SK-N-SH (cell line): ENCODE results near the gene HOXC5. TPM values are rescaled to one million over a fixed set of nuclear protein-coding genes. Genes with fewer than 3 reads are reported as not detected.
A peak's percentile ranks its signal among the peaks of the same experiment; 100 is the strongest.

ENCODE experiments used
- CTCF ChIA-PET: fragments of 300-600, 350-600 bp; formaldehyde crosslinking; extraction: SDS; loops from one replicate; lab custom pipeline; 2021; lab: Yijun Ruan, JAX
- POLR2A ChIA-PET: fragments of 350-600 bp; sonication (Branson Sonifier 250); formaldehyde crosslinking; extraction: SDS; loops from one replicate; lab custom pipeline; 2020; ENCODE audit warnings: antibody characterized with exemption, inconsistent platforms; lab: Yijun Ruan, JAX
- DNase-seq: peaks from one replicate; pipeline ENCODE4 v3.0.0; 2012
- H2AFZ ChIP-seq: fragments of 200-600 bp; sonication (generic); 2 replicates; pipeline ENCODE4 v1.8.1; 2016; ENCODE audit warnings: antibody characterized with exemption, mild to moderate bottlenecking, low read depth
- H3F3A ChIP-seq: fragments of 200-600 bp; sonication (generic); replicated peaks from 2 replicates; pipeline ENCODE3; 2016; ENCODE audit warnings: antibody characterized with exemption, mild to moderate bottlenecking; ENCODE audit not compliant: insufficient read depth
- H3K27ac ChIP-seq, 2 experiments: fragments of 200-500 bp in 1 of 2; fragments of 200-600 bp in 1 of 2; sonication (Bioruptor generic) in 1 of 2; sonication (generic), shearing (Covaris generic) in 1 of 2; 2 replicates each; pipeline versions ENCODE4 v1.5.1 to v1.6.1; 2014 to 2016; ENCODE audit warnings: low read depth in 2 of 2, inconsistent platforms in 1 of 2, low read length in 1 of 2, mild to moderate bottlenecking in 1 of 2, mixed read lengths in 1 of 2
- H3K27me3 ChIP-seq: fragments of 200-600 bp; sonication (generic), shearing (Covaris generic); 2 replicates; pipeline ENCODE4 v1.6.1; 2016; ENCODE audit warnings: mixed run types; ENCODE audit not compliant: insufficient read depth
- H3K36me3 ChIP-seq, 2 experiments: fragments of 200-500 bp in 1 of 2; fragments of 200-600 bp in 1 of 2; sonication (Bioruptor generic) in 1 of 2; sonication (generic) in 1 of 2; replicated peaks in 1 of 2; 2 replicates each; pipeline versions ENCODE3 to v1.5.1; 2014 to 2016; ENCODE audit warnings: low read length in 1 of 2, mild to moderate bottlenecking in 1 of 2; ENCODE audit not compliant: insufficient read depth in 2 of 2, control insufficient read depth in 1 of 2
- H3K4me1 ChIP-seq, 2 experiments: fragments of 200-500 bp in 1 of 2; fragments of 200-600 bp in 1 of 2; sonication (Bioruptor generic) in 1 of 2; sonication (generic), shearing (Covaris generic) in 1 of 2; 2 replicates each; pipeline versions ENCODE4 v1.5.1 to v1.6.1; 2014 to 2016; ENCODE audit warnings: low read depth in 1 of 2, low read length in 1 of 2, mixed run types in 1 of 2; ENCODE audit not compliant: insufficient read depth in 2 of 2, control insufficient read depth in 1 of 2
- H3K4me2 ChIP-seq: fragments of 200-600 bp; sonication (generic), shearing (Covaris generic); 2 replicates; pipeline ENCODE4 v1.6.1; 2017; ENCODE audit warnings: mixed run types
- H3K4me3 ChIP-seq, 2 experiments: fragments of 200-500 bp in 1 of 2; fragments of 200-600 bp in 1 of 2; sonication (Bioruptor generic) in 1 of 2; sonication (generic), shearing (Covaris generic) in 1 of 2; 2 replicates each; pipeline versions ENCODE4 v1.5.1 to v1.8.1; 2014 to 2016; ENCODE audit warnings: low read depth in 2 of 2, inconsistent platforms in 1 of 2, low read length in 1 of 2, mild to moderate bottlenecking in 1 of 2, mixed read lengths in 1 of 2, moderate library complexity in 1 of 2
- H3K79me2 ChIP-seq: fragments of 200-600 bp; sonication (generic); 2 replicates; pipeline ENCODE4 v1.8.1; 2017; ENCODE audit warnings: mild to moderate bottlenecking; ENCODE audit not compliant: insufficient read depth
- H3K9ac ChIP-seq: fragments of 200-600 bp; sonication (generic); 2 replicates; pipeline ENCODE4 v1.6.1; 2017; ENCODE audit warnings: mixed run types
- H3K9me2 ChIP-seq: fragments of 200-600 bp; sonication (generic); 2 replicates; pipeline ENCODE4 v1.6.1; 2017; ENCODE audit warnings: mixed run types
- H3K9me3 ChIP-seq: fragments of 200-600 bp; sonication (generic); 2 replicates; pipeline ENCODE4 v1.6.1; 2017; ENCODE audit warnings: mixed run types, mild to moderate bottlenecking, moderate library complexity
- H4K20me1 ChIP-seq: fragments of 200-600 bp; sonication (generic); 2 replicates; pipeline ENCODE4 v1.6.1; 2017; ENCODE audit warnings: mild to moderate bottlenecking, mixed run types; ENCODE audit not compliant: insufficient read depth
- FOXM1 ChIP-seq: IDR thresholded peaks from 2 replicates; pipeline ENCODE4 v1.4.0; 2012; ENCODE audit warnings: low read depth, mild to moderate bottlenecking
- GATA2 ChIP-seq: sonication (generic); formaldehyde crosslinking; IDR thresholded peaks from 2 replicates; pipeline ENCODE4 v1.5.0; 2020; ENCODE audit warnings: mild to moderate bottlenecking, missing genetic modification reagents
- MXI1 ChIP-seq: IDR thresholded peaks from 2 replicates; pipeline ENCODE4 v1.6.1; 2012; ENCODE audit warnings: mild to moderate bottlenecking, low read depth, low read length, improper control_type of control experiment
- POLR2AphosphoS5 ChIP-seq: IDR thresholded peaks from 2 replicates; pipeline ENCODE4 v1.6.1; 2012; ENCODE audit warnings: low read depth, low read length
- RCOR1 ChIP-seq: fragments of 150-350 bp; IDR thresholded peaks from 2 replicates; pipeline ENCODE4 v1.6.1; 2017; ENCODE audit warnings: antibody characterized with exemption, low read length
- TAF1 ChIP-seq: IDR thresholded peaks from 2 replicates; pipeline ENCODE4 v1.6.1; 2012; ENCODE audit warnings: low read depth, mild to moderate bottlenecking, low read length, moderate library complexity, borderline replicate concordance
- YY1 ChIP-seq: IDR thresholded peaks from 2 replicates; pipeline ENCODE4 v1.4.0; 2012; ENCODE audit warnings: low read depth, mild to moderate bottlenecking
- WGBS: methylation state at CpG from one replicate; pipeline ENCODE4 v1.1.6; 2017; ENCODE audit warnings: low lambda C conversion rate; 5-methylcytosine and 5-hydroxymethylcytosine counted together
- polyA plus RNA-seq, 3 experiments: library from polyadenylated mRNA; depleted of rRNA; stranded (reverse); fragments of >200 nt; gene quantifications; 2 replicates each; pipeline ENCODE4 v1.2.3, GENCODE V29; 2012
- TF ChIP-seq, protein P1 (sequence below): IDR thresholded peaks from 2 replicates; pipeline ENCODE4 v1.4.0; 2012; ENCODE audit warnings: low read depth, borderline replicate concordance
- TF ChIP-seq, protein P2 (sequence below): IDR thresholded peaks from 2 replicates; pipeline ENCODE4; 2012
- TF ChIP-seq, protein P3 (sequence below): IDR thresholded peaks from 2 replicates; pipeline ENCODE4 v1.4.0; 2012; ENCODE audit warnings: low read depth
- TF ChIP-seq, protein P4 (sequence below): fragments of 150-350 bp; IDR thresholded peaks from 2 replicates; pipeline ENCODE4 v1.6.1; 2017; ENCODE audit warnings: antibody characterized with exemption, low read length, low read depth, borderline replicate concordance

The HOXC5 gene
- polyA plus RNA-seq, 1 of the 3 experiments (the other 2 are of a cell fraction): 2.1 TPM

DNA sequence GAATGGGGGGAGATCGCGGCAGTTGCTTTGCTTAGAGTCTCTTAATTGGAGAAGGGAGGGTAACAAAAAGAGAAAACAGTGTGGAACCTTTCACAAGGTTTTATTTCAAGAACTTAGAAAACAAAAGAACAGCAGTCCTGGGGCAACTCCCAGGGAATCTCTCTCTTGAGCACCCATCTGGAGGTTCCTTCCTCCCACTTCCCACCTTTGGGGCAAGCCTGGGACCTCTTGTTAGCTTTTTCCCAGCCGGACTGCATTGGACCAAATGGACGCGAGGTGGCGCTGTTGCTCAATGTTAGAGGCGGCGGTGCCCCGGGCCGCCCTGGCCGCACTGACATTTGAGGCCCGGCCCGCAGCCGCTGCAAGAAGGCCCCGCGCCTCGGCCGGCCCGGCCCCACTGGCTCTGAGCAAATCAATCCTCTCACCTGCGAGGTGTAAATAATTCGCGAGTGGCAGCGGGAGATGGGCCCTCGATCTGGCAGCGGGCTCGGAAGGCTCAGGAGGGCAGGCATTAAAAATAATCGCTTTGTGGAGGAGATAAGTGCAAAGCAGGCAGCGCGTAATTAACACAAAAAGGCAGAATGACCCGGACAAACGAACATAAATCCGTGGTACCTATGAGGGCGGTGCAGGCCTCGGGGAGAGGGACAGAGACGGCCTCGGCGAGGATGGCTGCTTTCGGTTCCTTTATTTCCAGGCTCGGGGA is 26.8 kb upstream of the HOXC5 start (continued):
- TF ChIP-seq, protein P1, sequence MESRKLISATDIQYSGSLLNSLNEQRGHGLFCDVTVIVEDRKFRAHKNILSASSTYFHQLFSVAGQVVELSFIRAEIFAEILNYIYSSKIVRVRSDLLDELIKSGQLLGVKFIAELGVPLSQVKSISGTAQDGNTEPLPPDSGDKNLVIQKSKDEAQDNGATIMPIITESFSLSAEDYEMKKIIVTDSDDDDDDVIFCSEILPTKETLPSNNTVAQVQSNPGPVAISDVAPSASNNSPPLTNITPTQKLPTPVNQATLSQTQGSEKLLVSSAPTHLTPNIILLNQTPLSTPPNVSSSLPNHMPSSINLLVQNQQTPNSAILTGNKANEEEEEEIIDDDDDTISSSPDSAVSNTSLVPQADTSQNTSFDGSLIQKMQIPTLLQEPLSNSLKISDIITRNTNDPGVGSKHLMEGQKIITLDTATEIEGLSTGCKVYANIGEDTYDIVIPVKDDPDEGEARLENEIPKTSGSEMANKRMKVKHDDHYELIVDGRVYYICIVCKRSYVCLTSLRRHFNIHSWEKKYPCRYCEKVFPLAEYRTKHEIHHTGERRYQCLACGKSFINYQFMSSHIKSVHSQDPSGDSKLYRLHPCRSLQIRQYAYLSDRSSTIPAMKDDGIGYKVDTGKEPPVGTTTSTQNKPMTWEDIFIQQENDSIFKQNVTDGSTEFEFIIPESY: no peak
- TF ChIP-seq, protein P2, sequence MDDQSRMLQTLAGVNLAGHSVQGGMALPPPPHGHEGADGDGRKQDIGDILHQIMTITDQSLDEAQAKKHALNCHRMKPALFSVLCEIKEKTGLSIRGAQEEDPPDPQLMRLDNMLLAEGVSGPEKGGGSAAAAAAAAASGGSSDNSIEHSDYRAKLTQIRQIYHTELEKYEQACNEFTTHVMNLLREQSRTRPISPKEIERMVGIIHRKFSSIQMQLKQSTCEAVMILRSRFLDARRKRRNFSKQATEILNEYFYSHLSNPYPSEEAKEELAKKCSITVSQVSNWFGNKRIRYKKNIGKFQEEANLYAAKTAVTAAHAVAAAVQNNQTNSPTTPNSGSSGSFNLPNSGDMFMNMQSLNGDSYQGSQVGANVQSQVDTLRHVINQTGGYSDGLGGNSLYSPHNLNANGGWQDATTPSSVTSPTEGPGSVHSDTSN: no peak
- TF ChIP-seq, all 33 proteins: peak for 4

DNA sequence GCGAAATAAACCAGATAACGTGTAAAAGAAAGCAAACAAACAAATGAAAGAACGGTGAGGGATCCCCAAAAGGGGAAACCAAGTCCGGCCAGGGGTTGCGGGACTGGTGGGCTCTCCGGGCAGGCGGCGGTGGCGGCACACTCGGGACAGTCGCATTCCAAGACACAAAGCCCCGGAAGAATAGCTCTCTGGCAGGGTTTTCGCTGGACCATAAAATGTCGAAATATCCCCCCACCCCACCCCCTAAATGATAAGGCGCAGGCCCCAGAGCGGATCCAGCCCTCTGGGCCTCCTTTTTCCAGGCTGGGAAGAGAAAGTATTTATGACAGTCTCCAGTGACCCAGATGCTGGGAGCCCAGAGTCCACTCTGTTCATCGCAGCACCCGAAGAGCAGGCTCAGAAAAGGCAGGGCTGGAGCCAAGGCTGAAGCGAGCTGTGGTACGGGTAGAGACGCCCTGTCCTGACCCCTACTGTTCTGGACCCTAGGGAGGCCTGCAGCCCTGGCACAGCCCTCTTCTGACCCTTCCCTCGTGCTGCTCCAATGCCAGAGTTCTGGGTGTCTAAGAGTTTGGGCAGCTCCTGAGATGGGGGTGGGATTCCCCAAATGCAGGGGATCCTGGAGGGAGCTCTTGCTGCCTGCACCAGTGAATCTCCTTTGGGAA is 26.2 kb upstream of the HOXC5 start:
- POLR2A ChIA-PET: no interaction called here
- no peak overlapping the region for H3K4me2 ChIP-seq
- peak overlapping the region; percentile 68; the same call in 1 of the 2 replicates for H2AFZ ChIP-seq
- H3K9me2 ChIP-seq: no peaks in the 10 kb centered on the region
- 86% methylated on average over 19 of the region's 22 CpGs for WGBS
- no peak overlapping the region for H3K27ac ChIP-seq
- no peaks in the 10 kb centered on the region for H3K27me3 ChIP-seq
- no peak overlapping the region for H3K4me3 ChIP-seq
- H3K9ac ChIP-seq: no peak overlapping the region
- H3F3A ChIP-seq: no peaks in the 10 kb centered on the region
- TF ChIP-seq MXI1 (no peak), RCOR1 (no peak), GATA2 (no peak), YY1 (no peak), POLR2AphosphoS5 (no peak), TAF1 (no peak), FOXM1 (no peak)
- TF ChIP-seq, protein P3, sequence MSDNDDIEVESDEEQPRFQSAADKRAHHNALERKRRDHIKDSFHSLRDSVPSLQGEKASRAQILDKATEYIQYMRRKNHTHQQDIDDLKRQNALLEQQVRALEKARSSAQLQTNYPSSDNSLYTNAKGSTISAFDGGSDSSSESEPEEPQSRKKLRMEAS: no peak
- TF ChIP-seq, protein P4, sequence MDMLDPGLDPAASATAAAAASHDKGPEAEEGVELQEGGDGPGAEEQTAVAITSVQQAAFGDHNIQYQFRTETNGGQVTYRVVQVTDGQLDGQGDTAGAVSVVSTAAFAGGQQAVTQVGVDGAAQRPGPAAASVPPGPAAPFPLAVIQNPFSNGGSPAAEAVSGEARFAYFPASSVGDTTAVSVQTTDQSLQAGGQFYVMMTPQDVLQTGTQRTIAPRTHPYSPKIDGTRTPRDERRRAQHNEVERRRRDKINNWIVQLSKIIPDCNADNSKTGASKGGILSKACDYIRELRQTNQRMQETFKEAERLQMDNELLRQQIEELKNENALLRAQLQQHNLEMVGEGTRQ: no peak
- TF ChIP-seq, all 33 proteins: peak for 0
- DNase-seq: no peak
- H3K4me1 ChIP-seq: peaks cover 0 to 20% of the 10 kb centered on the region in 2 experiments; a peak in 1 of 4 replicates
- CTCF ChIA-PET: interaction anchor here (0.6 to 24.5 kb wide), 25 partner anchors 8 to 407 kb away, joined by 3 to 568 read pairs (median 5); partner anchors contain the start of genes HOXC10, HOXC4, HOXC5 and HOXC6
- H4K20me1 ChIP-seq: no peaks in the 10 kb centered on the region
- no peaks in the 10 kb centered on the region for H3K36me3 ChIP-seq
- H3K79me2 ChIP-seq: no peaks in the 10 kb centered on the region
- H3K9me3 ChIP-seq: no peaks in the 10 kb centered on the region
